ENCODE results near the gene EYA2. TPM values are rescaled to one million over a fixed set of nuclear protein-coding genes. Genes with fewer than 3 reads are reported as not detected.
A peak's percentile ranks its signal among the peaks of the same experiment; 100 is the strongest.

The EYA2 gene
- polyA plus RNA-seq, 10 donors, result 1.3 to 7.0 (median 2.5) TPM

DNA sequence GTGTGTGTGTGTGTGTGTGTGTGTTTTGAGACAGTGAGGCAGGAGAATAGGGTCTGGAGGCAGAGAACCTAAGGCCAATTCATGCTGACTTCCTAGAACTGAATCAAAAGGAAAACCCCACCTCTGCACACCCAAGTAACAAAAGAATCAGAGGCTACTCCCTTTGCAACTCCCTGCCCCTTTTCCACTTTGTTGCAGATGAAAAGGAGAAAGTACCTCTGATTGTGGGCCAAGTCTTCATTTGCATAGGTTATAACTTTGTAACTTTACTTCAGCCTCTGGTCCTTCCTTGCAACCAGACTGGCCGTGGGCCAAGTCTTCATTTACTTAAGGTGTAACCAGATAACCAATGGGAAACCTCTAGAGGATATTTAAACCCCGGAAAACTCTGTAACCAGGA lies 168.8 kb downstream of the EYA2 start:
- no peak for DNase-seq

DNA sequence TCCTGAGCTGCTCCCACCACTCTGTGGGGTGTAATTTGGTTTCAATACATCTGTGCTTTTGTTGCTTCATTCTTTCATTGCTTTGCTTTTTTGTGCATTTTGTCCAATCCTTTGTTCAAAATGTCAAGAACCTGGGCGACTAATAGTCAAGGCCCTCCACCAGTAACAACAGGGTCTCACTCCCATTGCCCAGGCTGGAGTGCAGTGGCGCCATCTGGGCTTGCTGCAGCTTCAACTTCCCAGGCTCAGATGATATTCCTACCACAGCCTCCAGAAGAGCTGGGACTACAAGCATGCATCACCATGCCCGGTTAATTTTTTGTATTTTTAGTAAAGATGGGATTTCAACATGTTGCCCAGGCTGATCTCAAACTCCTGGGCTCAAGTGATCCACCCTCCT lies 169.2 kb downstream of the EYA2 start:
- no peak for DNase-seq

DNA sequence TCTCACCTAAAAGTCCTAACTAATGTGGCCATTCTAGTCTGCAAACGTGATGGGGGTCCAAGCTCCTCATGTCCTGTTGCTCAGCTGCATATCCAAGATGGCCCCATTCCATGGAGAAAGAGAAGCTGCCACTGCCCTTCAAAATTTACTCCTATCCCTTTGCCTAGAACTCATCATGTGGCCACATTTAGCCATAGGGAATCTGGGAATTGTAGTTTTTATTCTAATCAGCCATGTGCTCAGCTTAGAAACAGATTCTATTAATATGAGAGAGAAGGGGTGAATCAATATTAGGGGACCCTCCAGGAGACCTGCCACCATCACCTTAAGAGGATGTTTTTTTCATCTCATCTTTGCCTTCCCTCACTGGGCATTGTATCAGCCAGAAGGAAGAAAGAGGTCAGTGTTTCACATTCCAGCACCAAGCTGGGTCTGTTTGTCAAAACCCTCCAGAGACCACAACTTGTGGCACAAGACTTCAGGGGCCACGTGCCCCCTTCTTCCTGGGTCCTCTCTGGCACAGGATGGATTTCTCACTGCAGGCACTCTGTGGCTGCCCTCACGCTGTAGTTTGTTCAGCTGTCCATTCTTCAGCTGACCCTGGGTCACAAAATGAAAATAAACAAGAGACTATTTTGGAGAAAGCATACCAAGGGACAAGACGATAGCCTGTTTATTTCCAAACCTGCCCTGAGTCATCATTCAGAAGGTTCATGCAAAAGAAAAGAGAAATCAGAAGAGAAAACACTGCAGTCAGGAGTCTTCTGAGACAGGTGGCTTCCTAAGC lies 172.0 kb downstream of the EYA2 start:
- DNase-seq, result no peak

DNA sequence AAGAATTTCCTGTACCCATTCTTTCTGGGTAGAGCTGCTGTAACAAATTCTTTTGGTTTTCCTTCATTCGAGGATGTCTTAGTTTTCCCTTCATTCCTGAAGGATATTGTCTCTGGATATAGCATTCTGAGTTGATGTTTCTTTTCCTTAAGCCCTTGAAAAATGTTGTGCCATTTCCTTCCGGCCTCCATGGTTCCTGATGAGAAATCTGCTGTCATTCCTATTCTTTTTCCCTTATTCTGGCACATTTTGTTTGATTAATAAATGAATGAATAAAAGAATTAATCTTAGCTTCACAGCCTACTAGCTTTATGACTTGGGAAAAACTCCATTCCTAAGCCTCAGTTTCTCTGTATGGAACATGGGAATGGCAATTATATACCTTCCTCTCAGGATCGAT lies 173.1 kb downstream of the EYA2 start:
- no peak for DNase-seq

DNA sequence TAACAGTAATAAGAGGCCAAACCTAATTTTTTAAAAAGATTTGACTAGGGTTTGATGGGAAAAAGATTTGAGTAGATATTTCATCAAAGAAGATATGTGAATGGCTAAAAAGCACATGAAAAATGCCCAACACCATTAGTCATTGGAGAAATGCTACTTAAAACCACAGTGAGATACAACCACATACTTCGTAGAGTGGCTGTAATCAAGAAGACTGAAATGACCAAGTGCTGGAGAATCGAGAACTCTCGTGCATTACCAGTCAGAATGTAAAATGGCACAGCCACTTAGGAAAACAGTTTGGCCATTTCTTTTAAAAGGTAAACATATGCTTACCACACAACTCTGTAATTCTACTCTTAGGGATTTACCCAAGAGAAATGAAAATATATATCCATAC lies 175.5 kb downstream of the EYA2 start:
- DNase-seq, result no peak

DNA sequence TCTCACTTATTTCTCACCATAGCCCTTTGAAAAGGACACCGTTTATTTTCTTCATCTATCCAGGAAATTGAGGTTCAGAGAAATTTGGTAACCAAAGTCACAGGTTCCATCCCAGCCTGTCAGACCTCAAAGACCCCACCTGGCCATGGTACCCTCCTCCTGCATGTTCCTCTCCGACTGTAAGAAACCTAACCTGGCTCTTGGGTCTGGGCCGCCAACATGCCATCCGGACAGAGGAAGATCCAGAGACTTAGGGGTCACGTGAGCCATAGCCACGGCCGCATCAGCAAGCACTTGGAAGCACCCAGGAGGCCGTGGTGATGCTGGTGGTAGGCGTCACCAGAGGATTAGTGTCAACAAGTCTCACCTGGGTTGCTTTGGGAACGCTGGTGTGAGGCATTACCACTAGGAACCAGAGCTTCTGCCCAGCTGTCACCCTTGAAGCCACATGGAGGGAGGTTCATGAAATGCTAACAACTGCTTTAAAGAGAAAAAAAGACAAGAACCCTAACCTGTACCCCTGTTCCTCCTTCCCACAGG lies 177.1 kb downstream of the EYA2 start:
- DNase-seq, result no peak

DNA sequence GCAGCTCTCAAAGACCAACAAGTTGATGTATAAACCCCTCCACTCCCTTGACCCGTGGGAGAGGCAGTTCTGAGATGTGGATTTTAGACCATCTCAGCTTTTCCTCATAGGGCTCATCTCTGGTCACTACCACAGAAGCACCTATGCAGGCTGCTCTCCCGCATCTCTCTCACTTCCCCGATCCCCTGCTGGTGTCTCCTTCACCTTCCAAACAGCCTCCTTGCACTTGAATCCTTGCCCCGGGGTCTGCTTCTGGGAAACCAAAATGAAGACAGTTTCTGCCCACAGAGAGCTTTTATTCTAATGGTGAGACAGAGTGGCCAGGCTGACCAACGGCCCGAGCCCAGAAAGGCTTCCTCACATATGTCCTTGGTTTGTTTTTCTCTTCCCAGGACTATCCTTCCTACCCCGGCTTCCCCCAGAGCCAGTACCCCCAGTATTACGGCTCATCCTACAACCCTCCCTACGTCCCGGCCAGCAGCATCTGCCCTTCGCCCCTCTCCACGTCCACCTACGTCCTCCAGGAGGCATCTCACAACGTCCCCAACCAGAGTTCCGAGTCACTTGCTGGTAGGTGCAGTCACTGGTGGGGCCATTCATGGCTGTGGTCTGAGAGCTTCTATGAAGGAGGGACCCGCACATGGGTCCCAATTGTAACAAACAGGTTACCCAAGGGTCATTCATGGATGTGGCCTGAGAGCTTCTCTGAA lies 179.3 kb downstream of the EYA2 start:
- DNase-seq, result no peak

DNA sequence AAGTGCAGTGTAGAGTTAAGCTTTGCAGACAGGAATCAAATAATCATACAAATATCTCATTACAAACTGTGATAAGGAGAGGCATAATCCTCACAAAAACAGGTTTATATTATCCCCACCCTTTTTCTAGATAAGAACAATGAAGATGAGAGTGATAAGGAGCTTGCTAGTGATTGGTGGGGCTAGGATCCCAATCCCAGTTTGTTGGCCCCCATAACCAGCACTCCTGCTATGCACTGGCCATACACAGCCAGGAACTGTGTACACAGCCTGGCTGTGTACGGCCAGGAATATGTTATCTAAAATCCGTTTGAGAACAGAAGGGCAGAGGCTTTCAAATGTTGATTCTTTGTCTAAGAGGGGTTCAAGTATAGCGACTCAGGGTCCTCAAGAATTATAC lies 180.6 kb downstream of the EYA2 start:
- DNase-seq, result no peak

DNA sequence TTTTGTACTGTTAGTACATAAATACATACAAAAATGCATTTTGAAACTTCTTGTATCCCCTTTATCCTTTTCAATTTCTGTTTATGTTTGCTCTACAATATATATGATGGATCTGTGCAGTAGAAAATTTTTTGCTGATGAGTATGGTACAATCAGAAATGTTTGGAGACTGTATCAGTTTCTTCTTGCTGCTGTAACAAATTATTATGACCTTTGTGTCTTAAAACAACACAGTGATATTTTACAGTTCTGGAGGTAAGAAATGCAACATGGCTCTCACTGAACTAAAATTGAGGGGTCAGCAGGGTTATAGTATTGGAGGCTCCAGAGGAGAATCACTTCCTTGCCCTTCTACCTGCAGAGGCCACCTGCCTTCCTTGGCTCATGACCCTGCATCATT lies 184.4 kb downstream of the EYA2 start:
- no peak for DNase-seq

DNA sequence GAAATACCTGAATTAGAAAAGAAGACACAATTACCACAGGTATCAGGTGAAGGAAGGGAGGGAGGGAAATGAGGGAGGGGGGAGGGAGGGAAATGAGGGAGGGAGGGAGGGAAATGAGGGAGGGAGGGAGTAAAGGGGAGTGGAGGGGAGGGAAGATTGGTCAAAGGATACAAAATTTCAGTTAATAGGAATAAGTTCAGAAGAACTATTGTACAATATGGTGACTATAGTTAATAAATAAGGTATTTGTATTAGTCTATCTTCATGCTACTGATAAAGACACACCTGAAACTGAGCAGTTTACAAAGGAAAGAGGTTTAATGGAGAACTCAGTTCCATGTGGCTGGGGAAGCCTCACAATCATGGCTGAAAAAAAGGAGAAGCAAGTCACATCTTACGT lies 185.7 kb downstream of the EYA2 start:
- no peak for DNase-seq

DNA sequence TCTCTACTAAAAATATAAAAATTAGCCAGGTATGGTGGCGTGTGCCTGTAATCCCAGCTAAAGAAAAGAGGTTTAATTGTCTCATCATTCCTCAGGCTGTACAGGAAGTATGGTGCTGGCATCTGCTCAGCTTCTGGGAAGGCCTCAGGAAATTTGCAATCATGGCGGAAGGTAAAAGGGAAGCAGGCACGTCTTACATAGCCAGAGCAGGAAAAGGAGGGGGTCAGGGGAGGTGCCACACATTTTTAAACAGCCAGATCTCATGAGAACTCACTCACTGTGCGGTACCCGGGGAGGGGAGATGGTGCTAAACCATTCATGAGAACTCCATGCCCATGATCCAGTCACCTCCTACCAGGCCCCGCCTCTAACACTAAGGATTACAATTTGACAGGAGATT lies 191.7 kb downstream of the EYA2 start:
- no peak for DNase-seq

DNA sequence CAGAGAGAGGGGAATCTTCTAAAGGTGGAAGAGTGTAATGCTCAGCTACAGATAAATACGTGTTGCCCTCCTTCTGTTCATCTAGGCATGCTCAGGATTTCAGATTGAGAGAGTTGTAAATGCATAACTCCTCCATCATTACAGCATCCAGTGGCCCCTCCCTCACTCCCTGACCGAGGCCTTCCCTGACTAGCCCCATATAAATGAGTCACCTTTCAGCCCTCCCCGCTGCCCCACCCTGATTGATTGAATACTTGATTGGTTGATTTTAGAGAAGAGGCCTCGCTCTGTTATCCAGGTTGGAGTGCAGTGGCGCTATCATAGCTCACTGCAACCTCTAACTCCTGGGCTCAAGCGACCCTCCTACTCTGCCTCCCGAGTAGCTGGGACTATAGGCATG lies 193.7 kb downstream of the EYA2 start:
- DNase-seq, result no peak

DNA sequence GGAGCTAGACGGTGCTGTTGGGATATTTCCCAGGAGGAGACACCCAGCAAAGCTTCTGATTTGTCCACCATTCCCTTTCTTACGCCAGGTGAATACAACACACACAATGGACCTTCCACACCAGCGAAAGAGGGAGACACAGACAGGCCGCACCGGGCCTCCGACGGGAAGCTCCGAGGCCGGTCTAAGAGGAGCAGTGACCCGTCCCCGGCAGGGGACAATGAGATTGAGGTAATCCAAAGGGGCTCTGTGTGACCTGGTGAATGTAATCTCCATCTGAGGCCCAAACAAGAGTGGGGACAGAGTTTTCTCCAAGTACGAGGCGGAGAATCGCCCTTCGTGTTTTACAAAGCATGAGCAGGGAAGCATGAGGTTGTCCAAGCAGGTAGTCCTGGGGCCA lies 194.5 kb downstream of the EYA2 start:
- no peak for DNase-seq

DNA sequence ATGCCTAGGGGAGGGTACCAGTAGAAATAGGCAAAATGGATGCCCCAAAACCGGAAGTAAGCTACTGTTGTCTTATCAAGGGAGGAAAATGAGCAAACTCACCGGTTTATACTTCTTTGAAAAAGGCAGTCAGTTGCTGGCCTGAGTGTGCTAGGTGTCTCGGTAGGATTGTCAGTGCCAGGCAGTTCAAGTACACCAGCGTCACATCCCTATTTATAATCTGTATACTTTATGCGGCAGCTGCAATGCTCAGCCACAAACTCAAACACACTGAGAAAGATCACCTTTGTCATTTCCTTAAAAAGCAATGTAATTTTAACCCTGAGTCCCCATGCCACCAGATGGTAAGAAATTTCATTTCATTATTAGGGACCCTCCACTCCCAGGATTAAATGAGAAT lies 196.2 kb downstream of the EYA2 start:
- no peak for DNase-seq

DNA sequence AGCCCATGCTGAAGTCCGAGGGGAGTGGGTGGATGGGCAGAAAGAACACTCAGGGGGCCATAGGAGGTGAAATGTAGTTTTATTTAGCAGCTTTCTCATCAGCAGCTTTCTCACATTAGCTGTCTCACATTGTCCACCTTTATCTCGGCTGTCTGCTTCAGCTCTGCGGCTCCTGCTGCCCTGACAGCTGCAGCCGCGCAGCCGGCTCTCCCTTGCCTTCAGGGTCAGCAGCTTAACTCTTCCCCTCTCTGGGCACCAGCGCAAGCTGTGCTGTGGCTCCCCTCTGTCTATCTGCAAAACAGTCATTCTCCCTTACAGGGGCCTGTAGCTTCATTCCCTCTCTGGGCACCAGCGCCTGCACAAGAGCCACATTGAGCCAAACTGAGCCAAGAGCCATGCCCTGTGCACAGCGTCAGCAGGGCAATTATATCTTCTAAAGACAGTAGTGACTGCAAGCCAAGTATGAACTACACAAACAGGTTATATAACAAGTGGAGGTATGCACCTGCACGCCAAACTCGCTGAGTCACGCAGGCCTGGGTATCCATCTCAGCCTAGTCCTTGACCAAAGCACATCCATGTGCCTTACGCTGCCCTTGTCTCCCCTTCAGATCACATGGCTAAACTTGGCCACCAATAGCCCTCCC lies 198.8 kb downstream of the EYA2 start:
- no peak for DNase-seq

DNA sequence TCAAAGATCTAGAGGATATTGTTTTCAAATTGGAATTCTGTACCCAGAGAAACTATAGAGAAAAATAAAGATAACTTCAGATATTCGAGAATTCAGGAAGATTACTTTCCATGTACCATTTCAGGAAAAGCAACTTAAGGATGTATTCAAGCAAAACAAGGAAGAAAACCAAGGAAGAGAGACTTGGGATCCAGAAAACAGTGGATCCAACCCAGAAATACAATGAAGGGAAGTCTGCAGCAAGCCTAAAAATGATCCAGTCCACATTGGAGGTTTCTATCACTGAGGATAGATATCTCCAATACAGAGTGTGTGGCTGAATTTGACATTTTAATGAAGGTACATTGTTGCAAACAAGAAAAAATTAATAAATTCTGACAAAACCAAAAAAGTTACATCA lies 201.0 kb downstream of the EYA2 start:
- DNase-seq, result no peak

DNA sequence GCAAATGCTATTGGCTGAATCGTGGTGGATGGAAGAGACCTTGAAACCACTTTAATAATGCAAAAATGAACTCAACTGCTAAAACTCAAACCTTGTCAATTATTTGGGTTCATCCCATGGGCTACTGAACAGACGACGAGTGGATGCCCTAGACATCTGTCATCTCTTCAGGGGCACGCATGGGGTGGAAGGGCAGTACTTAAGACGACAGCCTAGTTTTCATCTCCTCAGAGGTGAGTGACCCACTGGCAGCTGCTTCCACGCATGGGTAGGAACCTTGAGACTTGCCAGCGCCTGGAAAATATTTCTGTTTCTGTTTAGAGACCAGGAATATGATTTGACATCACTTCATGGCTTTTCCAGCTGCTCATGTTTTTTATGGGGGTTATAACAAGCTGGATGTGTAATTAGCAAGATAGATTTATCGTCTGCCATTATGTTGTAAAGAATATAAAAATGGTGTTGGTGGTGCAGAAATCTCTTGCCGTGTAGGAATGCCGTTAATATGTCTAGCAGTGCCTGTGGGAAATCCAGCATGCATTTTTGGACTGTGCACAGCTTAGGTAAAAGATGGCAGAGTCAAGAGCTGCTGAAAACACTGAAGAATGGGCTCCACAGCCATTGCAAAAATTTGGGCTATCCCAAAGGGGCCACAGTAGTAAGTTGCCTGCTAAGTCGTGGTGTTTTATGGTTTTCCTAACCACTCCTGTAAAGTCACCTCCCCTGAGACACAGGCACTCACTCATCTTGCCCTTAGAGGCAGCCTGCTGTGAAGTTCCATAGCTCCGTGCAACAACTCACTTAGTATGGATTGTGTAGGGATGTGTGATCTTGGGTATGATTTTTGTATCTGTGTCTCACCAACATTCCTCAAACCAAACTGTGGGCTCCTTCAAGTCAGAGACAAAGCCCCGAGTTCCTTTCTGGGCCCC lies 203.3 kb downstream of the EYA2 start:
- peak in 1 of 3 donors; percentile 26 for DNase-seq

DNA sequence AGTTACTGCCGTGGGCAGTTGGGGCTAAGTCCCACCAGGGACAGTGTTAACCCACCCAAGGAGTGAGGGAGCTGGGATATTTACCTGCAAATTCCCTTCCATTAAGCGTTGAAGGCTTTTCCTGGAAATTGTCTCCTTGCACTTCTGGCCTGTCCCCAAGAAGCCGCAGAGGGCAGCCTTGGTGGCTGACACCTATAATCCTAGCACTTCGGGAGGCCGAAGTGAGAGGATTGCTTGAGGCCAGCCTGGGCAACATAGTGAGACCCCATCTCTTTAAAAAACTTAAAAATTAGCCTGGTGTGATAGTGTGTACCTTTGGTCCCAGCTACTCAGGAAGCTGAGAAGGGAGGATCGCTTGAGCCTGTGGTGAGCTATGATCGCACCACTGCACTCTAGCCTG lies 204.4 kb downstream of the EYA2 start:
- DNase-seq, result no peak

DNA sequence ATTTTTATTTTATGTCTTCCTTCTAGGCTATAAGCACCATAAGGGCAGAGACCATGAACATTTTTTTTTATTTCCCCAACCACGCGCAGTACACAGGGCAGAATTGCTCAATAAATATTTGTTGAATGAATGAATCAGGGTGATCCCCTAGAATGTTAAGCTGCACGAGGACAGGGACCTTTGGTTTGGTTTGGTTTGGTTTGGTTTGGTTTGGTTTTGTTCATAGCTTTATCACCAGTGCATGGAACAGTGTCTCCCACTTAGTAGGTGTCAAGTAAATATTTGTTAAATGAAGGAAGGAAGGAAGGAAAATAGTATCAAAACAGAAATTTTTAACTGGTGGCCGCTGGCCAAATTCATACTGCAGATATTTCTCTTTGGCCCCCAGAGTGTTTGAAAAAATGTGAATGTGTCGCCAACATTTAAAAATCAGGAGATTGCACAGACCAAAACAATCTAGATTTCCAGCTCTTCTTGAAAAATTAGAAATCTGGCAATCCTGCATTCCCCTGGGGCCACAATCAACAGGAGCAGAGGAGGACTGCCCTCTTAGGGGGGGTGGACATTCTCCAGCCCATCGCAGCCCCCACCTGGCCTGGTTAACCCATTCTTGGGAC lies 205.3 kb downstream of the EYA2 start:
- DNase-seq, result peak in 2 of 3 donors; percentile 35 to 64

DNA sequence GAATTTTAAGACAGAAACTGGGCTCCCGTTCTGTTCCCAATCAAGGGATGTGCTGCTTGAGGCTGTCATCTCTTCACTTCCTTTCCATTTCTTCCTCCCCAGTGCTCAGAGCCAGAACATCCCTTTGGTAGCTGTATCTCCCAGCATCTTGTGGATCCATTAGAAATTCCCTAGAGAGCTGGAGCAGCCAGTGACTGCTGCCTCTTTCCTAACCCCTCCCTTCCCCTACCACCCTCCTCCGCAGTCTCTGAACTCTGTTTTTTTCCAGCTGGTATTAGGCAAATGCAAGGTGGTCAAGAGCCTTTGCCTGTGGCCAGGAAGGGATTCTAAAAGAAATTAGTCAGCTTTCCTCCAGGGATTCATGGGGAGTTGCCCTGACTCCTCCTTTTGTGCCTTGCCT lies 208.0 kb downstream of the EYA2 start:
- no peak for DNase-seq

DNA sequence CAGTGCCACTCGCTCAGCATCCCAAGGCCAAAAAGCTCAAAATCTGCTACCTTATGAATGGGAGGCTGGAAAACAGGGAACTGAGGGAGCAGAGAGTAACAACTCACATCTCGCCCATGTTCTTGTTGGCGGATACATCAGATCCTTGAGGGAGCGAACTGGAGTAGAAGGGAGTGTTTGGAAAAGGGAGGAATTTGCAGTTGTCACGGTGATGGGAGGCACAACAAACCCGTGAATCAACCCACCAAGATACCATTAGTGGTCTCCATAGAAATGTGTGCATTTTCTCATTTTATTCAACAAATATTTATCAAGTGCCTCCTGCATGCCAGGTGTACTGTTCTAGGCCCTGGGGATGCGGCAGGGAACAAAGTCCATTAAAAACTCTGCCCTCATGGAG lies 212.1 kb downstream of the EYA2 start:
- DNase-seq, result no peak
